ENCODE data around the gene ATXN1L. TPM values are rescaled to one million over a fixed set of nuclear protein-coding genes. Genes with fewer than 3 reads are reported as not detected.
A peak's percentile ranks its signal among the peaks of the same experiment; 100 is the strongest.

Gene ATXN1L
- total and polyA plus RNA-seq, 11 donors, result 6.9 to 24.2 (median 17.7) TPM

DNA sequence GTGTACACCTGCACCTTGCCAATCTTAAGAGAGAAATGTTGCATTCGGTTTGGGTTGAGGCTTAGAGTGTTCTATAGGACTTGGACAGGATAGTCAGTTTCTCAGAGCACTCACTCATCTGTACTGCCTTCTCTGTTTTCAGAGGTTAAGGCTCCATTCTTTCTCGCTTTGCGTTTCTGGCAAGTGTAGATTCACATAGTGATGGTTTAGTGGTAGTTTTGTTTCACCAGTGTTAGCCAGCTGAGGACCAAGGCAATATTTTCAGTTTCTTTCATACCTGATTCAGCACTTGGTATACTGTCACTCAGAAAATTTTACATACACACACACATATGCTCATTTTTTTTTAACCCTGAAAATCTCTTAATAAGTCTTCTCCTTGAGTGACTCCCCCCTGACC is 1.3 kb downstream of the ATXN1L start:
- peaks cover 0 to 45% (median 41%) of the 10 kb centered on the region in 9 donors for H3K36me3 ChIP-seq
- H3K27me3 ChIP-seq, result no peaks in the 10 kb centered on the region
- WGBS, 4 donors, result 56 to 70% (median 68%) methylated on average over 3 of the region's 3 CpGs
- H3K4me3 ChIP-seq, result peak overlapping the region in 9 of 12 donors; percentile 72 to 100 (median 96)
- intact Hi-C loops (cut with DNase I), result loop anchor here in 7 of 10 donors (5.0 kb wide), 3 partner anchors 35 to 40 kb away; partner anchors contain the start of genes AP1G1 (in 3 of the 7) and ZNF821 (in 2 of the 7)
- ATAC-seq, result no peak
- DNase-seq, result no peak
- H3K4me1 ChIP-seq, result peaks cover 0 to 38% (median 17%) of the 10 kb centered on the region in 12 donors
- H3K27ac ChIP-seq, result no peak overlapping the region
- TF ChIP-seq, protein P1, sequence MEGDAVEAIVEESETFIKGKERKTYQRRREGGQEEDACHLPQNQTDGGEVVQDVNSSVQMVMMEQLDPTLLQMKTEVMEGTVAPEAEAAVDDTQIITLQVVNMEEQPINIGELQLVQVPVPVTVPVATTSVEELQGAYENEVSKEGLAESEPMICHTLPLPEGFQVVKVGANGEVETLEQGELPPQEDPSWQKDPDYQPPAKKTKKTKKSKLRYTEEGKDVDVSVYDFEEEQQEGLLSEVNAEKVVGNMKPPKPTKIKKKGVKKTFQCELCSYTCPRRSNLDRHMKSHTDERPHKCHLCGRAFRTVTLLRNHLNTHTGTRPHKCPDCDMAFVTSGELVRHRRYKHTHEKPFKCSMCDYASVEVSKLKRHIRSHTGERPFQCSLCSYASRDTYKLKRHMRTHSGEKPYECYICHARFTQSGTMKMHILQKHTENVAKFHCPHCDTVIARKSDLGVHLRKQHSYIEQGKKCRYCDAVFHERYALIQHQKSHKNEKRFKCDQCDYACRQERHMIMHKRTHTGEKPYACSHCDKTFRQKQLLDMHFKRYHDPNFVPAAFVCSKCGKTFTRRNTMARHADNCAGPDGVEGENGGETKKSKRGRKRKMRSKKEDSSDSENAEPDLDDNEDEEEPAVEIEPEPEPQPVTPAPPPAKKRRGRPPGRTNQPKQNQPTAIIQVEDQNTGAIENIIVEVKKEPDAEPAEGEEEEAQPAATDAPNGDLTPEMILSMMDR (IDR thresholded peaks at IDR 0.05), result no peak
- TF ChIP-seq POLR2A (IDR thresholded peaks at IDR 0.05), result no peak
- no peaks in the 10 kb centered on the region for H3K9me3 ChIP-seq

GRCh38 chr16:71848622-71849021 is 2.8 kb downstream of the ATXN1L start:
- Histone ChIP-seq H3K27ac (no peak overlapping the region), H3K36me3 (peaks cover 0 to 61% (median 49%) of the 10 kb centered on the region in 9 donors), H3K4me3 (no peak overlapping the region), H3K4me1 (peaks cover 0 to 38% (median 20%) of the 10 kb centered on the region in 12 donors), H3K9me3 (no peaks in the 10 kb centered on the region), H3K27me3 (no peaks in the 10 kb centered on the region)
- intact Hi-C loops (cut with DNase I), result loop anchor here in 7 of 10 donors (5.0 kb wide), 3 partner anchors 34 to 41 kb away; partner anchors contain the start of genes AP1G1 (in 3 of the 7) and ZNF821 (in 2 of the 7)
- ATAC-seq (no peak), DNase-seq (no peak)
- 81 to 94% (median 89%) methylated on average over 6 of the region's 6 CpGs for whole genome bisulfite sequencing, 4 donors
- TF ChIP-seq, protein P1 (IDR thresholded peaks at IDR 0.05), result no peak
- no peak for TF ChIP-seq POLR2A (IDR thresholded peaks at IDR 0.05)

DNA sequence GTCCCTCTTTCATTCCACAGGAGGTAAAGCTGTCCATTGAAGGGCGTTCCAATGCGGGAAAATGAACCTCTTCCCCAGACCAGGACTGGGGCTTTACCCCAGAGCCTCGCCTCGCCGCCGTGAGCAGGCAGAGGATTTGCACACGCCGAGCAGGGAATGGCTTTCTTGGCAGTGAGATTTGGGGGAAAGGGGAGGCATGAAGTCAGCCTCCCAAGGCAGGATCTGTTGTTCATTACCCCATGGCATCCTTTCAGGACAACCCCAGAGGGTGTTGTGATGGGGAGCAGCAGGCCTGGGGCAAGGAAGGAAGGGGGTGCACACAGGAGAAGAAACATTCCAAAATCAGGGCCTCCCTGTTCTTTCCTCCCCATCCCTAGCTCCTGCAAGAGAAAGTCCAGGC is 6.0 kb downstream of the ATXN1L start:
- Histone ChIP-seq H3K36me3 (peaks cover 0 to 80% (median 53%) of the 10 kb centered on the region in 9 donors), H3K27ac (no peak overlapping the region), H3K4me3 (no peak overlapping the region), H3K4me1 (peaks cover 0 to 52% (median 27%) of the 10 kb centered on the region in 12 donors), H3K27me3 (no peaks in the 10 kb centered on the region), H3K9me3 (no peaks in the 10 kb centered on the region)
- 90 to 99% (median 94%) methylated on average over 8 of the region's 8 CpGs for WGBS, 4 donors
- TF ChIP-seq POLR2A (IDR thresholded peaks at IDR 0.05), result no peak
- TF ChIP-seq, protein P1 (IDR thresholded peaks at IDR 0.05), result no peak
- DNase-seq, result no peak
- no peak for ATAC-seq
- intact Hi-C loops (cut with DNase I), result no loop called here

DNA sequence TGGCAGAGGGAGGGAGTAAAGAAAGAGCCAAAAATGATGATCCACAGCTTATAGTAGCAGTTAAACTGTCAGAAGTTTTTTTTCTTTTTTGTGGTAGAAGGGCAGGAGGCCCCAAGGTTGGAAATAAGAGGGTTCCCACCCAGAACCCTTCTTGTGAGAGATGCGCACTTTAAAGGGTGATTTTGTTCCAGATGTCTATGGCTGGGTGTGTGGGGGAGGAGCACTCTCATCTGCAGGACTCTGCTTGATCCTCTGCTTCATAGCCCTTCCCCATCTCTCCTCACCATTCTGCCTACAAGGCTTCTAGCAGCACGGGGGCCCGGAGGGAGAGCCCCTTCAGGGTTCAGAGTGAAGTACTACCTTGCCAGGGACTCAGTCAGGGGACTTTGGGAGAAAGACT is 6.4 kb downstream of the ATXN1L start:
- intact Hi-C loops (cut with DNase I), result no loop called here
- no peaks in the 10 kb centered on the region for H3K27me3 ChIP-seq
- 87 to 92% (median 90%) methylated on average over 3 of the region's 3 CpGs for WGBS, 4 donors
- DNase-seq, result no peak
- H3K4me3 ChIP-seq, result no peak overlapping the region
- TF ChIP-seq POLR2A (IDR thresholded peaks at IDR 0.05), result no peak
- TF ChIP-seq, protein P1 (IDR thresholded peaks at IDR 0.05), result no peak
- peaks cover 0 to 80% (median 53%) of the 10 kb centered on the region in 9 donors for H3K36me3 ChIP-seq
- ATAC-seq, result no peak
- no peak overlapping the region for H3K27ac ChIP-seq
- H3K9me3 ChIP-seq, result no peaks in the 10 kb centered on the region
- H3K4me1 ChIP-seq, result peaks cover 0 to 52% (median 25%) of the 10 kb centered on the region in 12 donors
